Mucosa of descending colon (tissue), 3 donors: ENCODE data around the gene NKAIN1. TPM values are rescaled to one million over a fixed set of nuclear protein-coding genes. Genes with fewer than 3 reads are reported as not detected.
"Not testable (repeated sequence)": the region's sequence is repeated elsewhere in the genome, so short reads cannot be mapped to it uniquely, and the experiment has no call there.

Experiments
- ATAC-seq: fragments of 200-7000 bp; cut with Tn5 transposase; one replicate; pipeline ENCODE4 v1.9.1; 2020; ENCODE audit warnings: mild to moderate bottlenecking, moderate library complexity
- DNase-seq, 3 donors: peaks; one replicate each; pipeline ENCODE4 v3.0.0-alpha.2; 2020
- H3K36me3 ChIP-seq: fragments of 200-600 bp; one replicate; pipeline ENCODE4 v1.8.0; 2021; ENCODE audit warnings: low read depth, mild to moderate bottlenecking
- H3K4me1 ChIP-seq: fragments of 200-600 bp; one replicate; pipeline ENCODE4 v1.8.0; 2021; ENCODE audit warnings: low read depth, mild to moderate bottlenecking
- H3K4me3 ChIP-seq: fragments of 200-600 bp; one replicate; pipeline ENCODE4 v1.8.0; 2021; ENCODE audit warnings: mild to moderate bottlenecking
- H3K9me3 ChIP-seq: fragments of 200-600 bp; one replicate; pipeline ENCODE4 v1.8.0; 2021; ENCODE audit warnings: mild to moderate bottlenecking
- intact Hi-C, 2 donors: fragments of 100-400 bp; cut with DNase I in 1 of 2; cut with micrococcal nuclease in 1 of 2; formaldehyde crosslinking; loops; one replicate each; pipeline versions ENCODE4 v1.11.0 to v1.11.1; 2022; cut with DNase I, micrococcal nuclease
- total RNA-seq, 3 donors: library from RNA; stranded (reverse); fragmentation: NEBNext Ultra II Directional in 2 of 3; extraction: Animal tissue kit (Norgen Biotek cat#: 25700) in 2 of 3; gene quantifications; one replicate each; pipeline versions ENCODE4 v1.2.1 to v1.2.4, GENCODE V29; 2021 to 2023
- TF ChIP-seq, protein P1 (sequence below): fragments of 200-600 bp; IDR thresholded peaks from one replicate; pipeline ENCODE4 v1.8.0; 2022; ENCODE audit warnings: antibody characterized with exemption, mild to moderate bottlenecking
- donor health status: DM: no; HTN: no; CAD: no; lungs with moderate emphysema.
- donor health status: DM: no; HTN: no; CAD: no.
- donor health status: DM: no; HTN: yes; CAD: no.

Gene NKAIN1
- total RNA-seq, 3 donors from 2014 or later = 0.35 TPM; not detected in 2

DNA sequence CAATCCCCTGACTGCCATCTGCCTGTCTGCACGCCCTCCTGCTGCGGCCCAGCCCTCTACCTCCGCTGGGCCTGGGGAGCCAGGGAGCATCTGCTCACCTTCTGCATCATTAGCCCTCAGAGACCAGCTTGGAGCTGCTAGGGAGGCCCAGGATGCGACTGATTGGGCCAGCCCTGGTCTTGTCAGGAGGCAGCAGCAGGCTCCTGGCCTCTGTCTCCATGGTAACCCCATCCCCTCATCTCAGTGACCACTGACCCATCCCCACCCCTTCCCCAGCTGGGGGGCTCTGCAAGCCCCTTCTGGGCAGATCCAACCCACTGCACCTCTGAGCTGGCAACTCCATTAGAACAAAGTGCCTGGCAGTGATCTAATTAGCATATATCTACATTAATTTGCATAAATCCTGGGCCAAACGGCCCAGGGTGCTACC lies 37.7 kb downstream of the NKAIN1 start:
- H3K4me3 ChIP-seq = no peak overlapping the region
- TF ChIP-seq, protein P1, sequence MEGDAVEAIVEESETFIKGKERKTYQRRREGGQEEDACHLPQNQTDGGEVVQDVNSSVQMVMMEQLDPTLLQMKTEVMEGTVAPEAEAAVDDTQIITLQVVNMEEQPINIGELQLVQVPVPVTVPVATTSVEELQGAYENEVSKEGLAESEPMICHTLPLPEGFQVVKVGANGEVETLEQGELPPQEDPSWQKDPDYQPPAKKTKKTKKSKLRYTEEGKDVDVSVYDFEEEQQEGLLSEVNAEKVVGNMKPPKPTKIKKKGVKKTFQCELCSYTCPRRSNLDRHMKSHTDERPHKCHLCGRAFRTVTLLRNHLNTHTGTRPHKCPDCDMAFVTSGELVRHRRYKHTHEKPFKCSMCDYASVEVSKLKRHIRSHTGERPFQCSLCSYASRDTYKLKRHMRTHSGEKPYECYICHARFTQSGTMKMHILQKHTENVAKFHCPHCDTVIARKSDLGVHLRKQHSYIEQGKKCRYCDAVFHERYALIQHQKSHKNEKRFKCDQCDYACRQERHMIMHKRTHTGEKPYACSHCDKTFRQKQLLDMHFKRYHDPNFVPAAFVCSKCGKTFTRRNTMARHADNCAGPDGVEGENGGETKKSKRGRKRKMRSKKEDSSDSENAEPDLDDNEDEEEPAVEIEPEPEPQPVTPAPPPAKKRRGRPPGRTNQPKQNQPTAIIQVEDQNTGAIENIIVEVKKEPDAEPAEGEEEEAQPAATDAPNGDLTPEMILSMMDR = no peak
- DNase-seq (no peak), ATAC-seq (no peak)
- H3K36me3 ChIP-seq = no peaks in the 10 kb centered on the region
- no peaks in the 10 kb centered on the region for H3K4me1 ChIP-seq
- H3K9me3 ChIP-seq = no peaks in the 10 kb centered on the region
- intact Hi-C loops = no loop called here

- ATAC-seq = no peak
- intact Hi-C loops = no loop called here
- no peaks in the 10 kb centered on the region for H3K9me3 ChIP-seq
- TF ChIP-seq, protein P1 = no peak
- H3K4me1 ChIP-seq = no peaks in the 10 kb centered on the region
- DNase-seq = no peak
- H3K4me3 ChIP-seq = no peak overlapping the region
- no peaks in the 10 kb centered on the region for H3K36me3 ChIP-seq
These were observed 39.7 kb downstream of the NKAIN1 start for GRCh38 chr1:31199949-31200348.

- ATAC-seq = no peak
- TF ChIP-seq, protein P1 = no peak
- intact Hi-C loops = no loop called here
These were observed 40.4 kb downstream of the NKAIN1 start for GRCh38 chr1:31199236-31199790.

GRCh38 chr1:31198600-31198999 lies 41.1 kb downstream of the NKAIN1 start:
- TF ChIP-seq, protein P1 = no peak
- no peaks in the 10 kb centered on the region for H3K36me3 ChIP-seq
- H3K4me3 ChIP-seq = no peak overlapping the region
- intact Hi-C loops = no loop called here
- DNase-seq = no peak
- ATAC-seq = no peak
- no peaks in the 10 kb centered on the region for H3K4me1 ChIP-seq
- H3K9me3 ChIP-seq = no peaks in the 10 kb centered on the region

More at GRCh38 chr1:31199236-31199790, 40.4 kb downstream of the NKAIN1 start:
- Histone ChIP-seq H3K9me3 (no peaks in the 10 kb centered on the region), H3K36me3 (no peaks in the 10 kb centered on the region), H3K4me3 (no peak overlapping the region), H3K4me1 (no peaks in the 10 kb centered on the region)
- DNase-seq = no peak

DNA sequence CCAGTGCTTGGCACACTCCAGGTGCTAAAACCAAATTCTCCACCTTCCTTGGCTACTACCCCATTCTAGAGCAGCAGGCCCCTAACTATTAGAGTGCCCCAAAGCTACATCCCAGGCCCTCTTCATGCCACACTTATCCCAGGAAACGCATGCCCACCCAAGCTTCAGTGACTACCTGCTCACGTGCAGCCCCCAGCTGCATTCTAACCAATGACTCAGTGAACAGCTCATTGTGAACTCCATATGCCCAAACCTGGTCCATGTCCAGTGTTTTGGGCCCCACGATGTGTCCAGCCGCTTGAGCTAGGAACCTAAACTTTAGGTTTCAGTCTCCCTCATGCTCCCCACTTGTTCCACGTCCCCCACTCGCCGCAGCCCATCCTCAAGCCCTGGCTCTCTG lies 41.5 kb downstream of the NKAIN1 start:
- Histone ChIP-seq H3K4me3 (no peak overlapping the region), H3K9me3 (no peaks in the 10 kb centered on the region), H3K4me1 (no peaks in the 10 kb centered on the region), H3K36me3 (no peaks in the 10 kb centered on the region)
- TF ChIP-seq, protein P1 = no peak
- ATAC-seq (no peak), DNase-seq (no peak)
- intact Hi-C loops = no loop called here

- DNase-seq = no peak
- H3K36me3 ChIP-seq = no peaks in the 10 kb centered on the region
- no peaks in the 10 kb centered on the region for H3K4me1 ChIP-seq
- TF ChIP-seq, protein P1 = no peak
- H3K4me3 ChIP-seq = no peak overlapping the region
- no peak for ATAC-seq
- no peaks in the 10 kb centered on the region for H3K9me3 ChIP-seq
- intact Hi-C loops = no loop called here
These were observed 43.0 kb downstream of the NKAIN1 start for GRCh38 chr1:31196685-31197084.

DNA sequence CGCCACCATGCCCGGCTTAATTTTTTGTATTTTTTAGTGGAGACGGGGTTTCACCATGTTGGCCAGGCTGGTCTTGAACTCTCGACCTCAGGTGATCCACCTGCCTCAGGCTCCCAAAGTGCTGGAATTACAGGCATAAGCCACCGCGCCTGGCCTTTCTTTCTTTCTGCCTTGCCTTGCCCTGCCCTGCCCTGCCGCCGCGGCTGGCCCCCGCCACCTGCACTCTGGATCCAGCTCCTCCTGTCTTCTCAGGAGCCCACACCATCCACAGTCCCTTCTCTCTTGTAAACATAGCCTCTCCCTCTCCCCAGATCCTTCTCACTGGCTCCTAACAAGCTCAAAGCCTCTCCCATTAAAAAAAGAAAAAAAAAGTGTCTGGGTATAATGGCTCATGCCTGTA lies 44.4 kb downstream of the NKAIN1 start:
- H3K9me3 ChIP-seq, DNase-seq, intact Hi-C loops, H3K36me3 ChIP-seq, H3K4me1 ChIP-seq, ATAC-seq, H3K4me3 ChIP-seq: not testable (repeated sequence)
